ENCODE measurements around the gene C4B.

Gene C4B

DNA sequence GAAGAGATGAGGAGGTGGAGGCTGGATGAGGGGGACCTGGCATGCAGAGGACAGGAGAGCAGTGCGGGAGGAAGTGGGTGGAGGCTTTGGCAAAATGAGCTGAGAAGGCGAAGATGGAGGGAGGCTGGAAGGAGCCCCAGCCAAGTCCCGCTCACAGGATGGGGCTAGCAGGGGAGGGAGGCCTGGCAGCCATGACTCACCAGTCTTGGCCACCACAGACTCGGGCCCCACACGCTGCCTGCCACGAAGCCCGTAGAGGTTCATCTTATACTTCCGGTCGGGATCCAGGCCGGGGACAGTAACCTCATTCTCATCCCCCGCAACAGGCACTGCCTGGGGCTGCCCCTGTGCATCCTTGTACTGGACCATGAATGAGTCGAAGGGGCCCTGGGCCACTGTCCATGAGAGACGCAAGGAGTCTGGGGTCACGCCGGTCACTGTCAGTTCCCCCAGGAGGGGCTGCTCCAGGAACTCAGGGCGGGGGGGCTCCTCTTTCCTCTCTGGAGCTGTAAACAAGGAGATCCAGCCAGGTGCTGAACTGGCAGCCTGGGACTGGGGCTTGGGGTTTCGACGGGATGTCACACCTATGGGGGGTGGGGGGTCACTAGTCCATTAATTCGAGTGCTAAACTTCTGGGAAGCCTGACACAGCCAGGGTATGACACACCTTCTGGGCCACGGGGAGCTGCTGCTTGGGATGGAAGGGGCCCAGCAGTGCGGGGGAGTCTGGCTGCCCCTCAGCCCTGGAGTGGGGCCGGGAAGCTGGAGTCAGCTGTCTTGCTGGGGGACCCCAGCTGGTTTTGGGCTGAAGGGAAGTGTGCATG is 66.8 kb downstream of the C4B start:
- Histone ChIP-seq H3K27ac (no peak overlapping the region), H3K36me3 (ENCODE audit: insufficient read depth) (no peaks in the 10 kb centered on the region), H3K79me2 (ENCODE audit: insufficient read depth, low read depth) (no peaks in the 10 kb centered on the region), H3K4me1 (ENCODE audit: low read depth, poor library complexity, severe bottlenecking) (peaks cover 4% of the 10 kb centered on the region), H3K4me2 (no peak overlapping the region), H3K9ac (no peak overlapping the region), H3K4me3 (IDR thresholded peaks at IDR 0.05; ENCODE audit: insufficient read depth, low read depth, low read length) (no peak overlapping the region), H2AFZ (ENCODE audit: low read depth) (no peak overlapping the region), H3K27me3 (ENCODE audit: insufficient read depth, low read depth) (peaks cover 56% of the 10 kb centered on the region; the same call in 1 of the 2 replicates), H4K20me1 (ENCODE audit: insufficient read depth) (no peaks in the 10 kb centered on the region)
- TF ChIP-seq CTCF (conservative IDR thresholded peaks at IDR 0.05; ENCODE audit: low read depth, low read length): no peak

DNA sequence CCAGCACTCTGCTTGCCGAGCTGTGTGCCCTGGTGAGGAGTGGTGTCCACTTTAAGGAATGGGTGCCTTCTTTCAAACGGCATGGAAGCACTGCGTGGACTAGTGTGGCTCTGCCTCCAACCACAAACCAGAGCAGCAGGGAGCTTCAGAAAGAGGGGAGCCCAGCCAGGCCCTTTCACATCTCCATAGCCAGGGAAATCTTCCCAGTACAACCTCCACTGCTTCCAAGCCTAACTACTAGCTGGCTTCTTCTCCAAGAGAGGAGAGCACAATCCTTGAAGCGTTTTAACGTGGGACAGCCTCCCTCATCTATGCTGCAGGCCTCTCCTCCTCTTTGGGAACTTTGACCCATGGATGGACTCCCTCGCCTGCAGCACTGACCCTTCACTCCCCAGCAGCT is 67.9 kb downstream of the C4B start:
- Histone ChIP-seq H3K27ac (no peak overlapping the region), H3K27me3 (ENCODE audit: insufficient read depth, low read depth) (peaks cover 56% of the 10 kb centered on the region; the same call in 1 of the 2 replicates), H3K79me2 (ENCODE audit: insufficient read depth, low read depth) (no peaks in the 10 kb centered on the region), H4K20me1 (ENCODE audit: insufficient read depth) (no peaks in the 10 kb centered on the region), H3K36me3 (ENCODE audit: insufficient read depth) (no peaks in the 10 kb centered on the region), H3K4me2 (no peak overlapping the region), H3K4me3 (IDR thresholded peaks at IDR 0.05; ENCODE audit: insufficient read depth, low read depth, low read length) (no peak overlapping the region), H3K9ac (no peak overlapping the region), H3K4me1 (ENCODE audit: low read depth, poor library complexity, severe bottlenecking) (peaks cover 11% of the 10 kb centered on the region), H2AFZ (ENCODE audit: low read depth) (no peak overlapping the region)
- TF ChIP-seq CTCF (conservative IDR thresholded peaks at IDR 0.05; ENCODE audit: low read depth, low read length): no peak

DNA sequence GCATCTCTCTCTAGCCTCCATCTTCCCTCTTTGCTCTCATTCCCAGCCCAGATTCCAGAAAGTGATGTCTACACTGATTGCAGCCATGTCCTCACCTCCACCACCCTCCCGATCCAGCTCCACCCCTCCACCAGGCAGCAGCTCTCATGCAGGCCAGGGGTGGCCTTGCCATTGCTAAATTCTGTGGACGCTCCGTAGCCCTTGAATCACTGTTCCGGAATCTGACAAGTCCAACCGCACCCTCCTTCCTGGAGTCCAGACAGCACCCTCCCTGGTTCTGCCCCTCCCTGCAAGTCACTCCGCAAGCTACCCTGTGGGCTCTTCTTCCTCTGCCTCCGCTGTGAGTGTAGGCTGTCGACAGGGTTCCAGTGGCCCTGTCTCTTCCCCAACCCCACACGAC is 68.3 kb downstream of the C4B start:
- Histone ChIP-seq H3K27me3 (ENCODE audit: insufficient read depth, low read depth) (peaks cover 57% of the 10 kb centered on the region; the same call in 1 of the 2 replicates), H3K9ac (no peak overlapping the region), H3K27ac (no peak overlapping the region), H3K4me2 (no peak overlapping the region), H3K79me2 (ENCODE audit: insufficient read depth, low read depth) (no peaks in the 10 kb centered on the region), H2AFZ (ENCODE audit: low read depth) (no peak overlapping the region), H3K4me3 (IDR thresholded peaks at IDR 0.05; ENCODE audit: insufficient read depth, low read depth, low read length) (no peak overlapping the region), H3K36me3 (ENCODE audit: insufficient read depth) (no peaks in the 10 kb centered on the region), H3K4me1 (ENCODE audit: low read depth, poor library complexity, severe bottlenecking) (peaks cover 11% of the 10 kb centered on the region), H4K20me1 (ENCODE audit: insufficient read depth) (no peaks in the 10 kb centered on the region)
- TF ChIP-seq CTCF (conservative IDR thresholded peaks at IDR 0.05; ENCODE audit: low read depth, low read length): no peak

GRCh38 chr6:32083812-32084768 is 69.5 kb downstream of the C4B start:
- Histone ChIP-seq H2AFZ (ENCODE audit: low read depth) (no peak overlapping the region), H3K27me3 (ENCODE audit: insufficient read depth, low read depth) (peaks cover 64% of the 10 kb centered on the region; the same call in 1 of the 2 replicates), H3K27ac (no peak overlapping the region), H3K4me1 (ENCODE audit: low read depth, poor library complexity, severe bottlenecking) (peaks cover 11% of the 10 kb centered on the region), H3K79me2 (ENCODE audit: insufficient read depth, low read depth) (no peaks in the 10 kb centered on the region), H3K9ac (no peak overlapping the region), H3K36me3 (ENCODE audit: insufficient read depth) (no peaks in the 10 kb centered on the region), H4K20me1 (ENCODE audit: insufficient read depth) (no peaks in the 10 kb centered on the region), H3K4me2 (no peak overlapping the region), H3K4me3 (IDR thresholded peaks at IDR 0.05; ENCODE audit: insufficient read depth, low read depth, low read length) (no peak overlapping the region)
- no peak for TF ChIP-seq CTCF (conservative IDR thresholded peaks at IDR 0.05; ENCODE audit: low read depth, low read length)

Data from KMS-11 (cell line).